Left colon (tissue), 2 donors: ENCODE measurements around the gene STK10. TPM values are rescaled to one million over a fixed set of nuclear protein-coding genes. Genes with fewer than 3 reads are reported as not detected.
"Not testable (repeated sequence)": the region's sequence is repeated elsewhere in the genome, so short reads cannot be mapped to it uniquely, and the experiment has no call there.

ENCODE experiments used
- ATAC-seq: fragments of 200-7000 bp; cut with Tn5 transposase; one replicate; pipeline ENCODE4 v1.9.1; 2020; ENCODE audit warnings: mild to moderate bottlenecking, moderate library complexity
- DNase-seq, 2 donors: peaks; one replicate each; pipeline ENCODE4 v3.0.0-alpha.2; 2020
- intact Hi-C, 2 donors: fragments of 100-400 bp; cut with DNase I in 1 of 2; cut with micrococcal nuclease in 1 of 2; formaldehyde crosslinking; loops; one replicate each; pipeline versions ENCODE4 v1.11.2 to v1.14.0; 2022; cut with DNase I, micrococcal nuclease
- total RNA-seq, 2 donors: library from RNA; stranded (reverse); fragmentation: NEBNext Ultra II Directional; extraction: Animal tissue kit (Norgen Biotek cat#: 25700); gene quantifications; one replicate each; pipeline ENCODE4 v1.2.1, GENCODE V29; 2021
- donor health status: DM: no; HTN: no; CAD: no.
- donor health status: DM: yes; HTN: yes; CAD: no.

STK10 gene
- total RNA-seq, 2 donors from 2014 or later: 32.6 to 35.7 TPM

- ATAC-seq (no peak), DNase-seq (no peak)
- intact Hi-C loops: no loop called here
These were observed 15.0 kb downstream of the STK10 start for GRCh38 chr5:172172912-172173563.

GRCh38 chr5:172171118-172171517, 16.9 kb downstream of the STK10 start:
- ATAC-seq (no peak), DNase-seq (no peak)
- intact Hi-C loops: no loop called here

- ATAC-seq (no peak), DNase-seq (no peak)
- intact Hi-C loops: no loop called here
These were observed 17.7 kb downstream of the STK10 start for GRCh38 chr5:172170251-172170701.

GRCh38 chr5:172169216-172169615, 18.8 kb downstream of the STK10 start:
- no peak for ATAC-seq
- DNase-seq: no peak
- intact Hi-C loops: no loop called here

- ATAC-seq: no peak
- no peak for DNase-seq
- intact Hi-C loops: no loop called here
These were observed 19.7 kb downstream of the STK10 start for GRCh38 chr5:172168311-172168710.

GRCh38 chr5:172167895-172168294, 20.1 kb downstream of the STK10 start:
- DNase-seq (peak in 1 of 2 donors; percentile 48), ATAC-seq (peak; percentile 88)
- intact Hi-C loops: no loop called here

- ATAC-seq (no peak), DNase-seq (no peak)
- intact Hi-C loops: no loop called here
These were observed 21.8 kb downstream of the STK10 start for GRCh38 chr5:172166030-172166826.

GRCh38 chr5:172165465-172165864, 22.6 kb downstream of the STK10 start:
- ATAC-seq: no peak
- intact Hi-C loops: no loop called here
- DNase-seq: no peak

GRCh38 chr5:172164769-172165212, 23.2 kb downstream of the STK10 start:
- ATAC-seq: no peak
- intact Hi-C loops: no loop called here

GRCh38 chr5:172163346-172163745, 24.7 kb downstream of the STK10 start:
- intact Hi-C loops: no loop called here
- ATAC-seq (peak; percentile 27), DNase-seq (no peak)

More at GRCh38 chr5:172164769-172165212, 23.2 kb downstream of the STK10 start:
- no peak for DNase-seq

- ATAC-seq: no peak
- intact Hi-C loops: no loop called here
- DNase-seq: no peak
These were observed 25.1 kb downstream of the STK10 start for GRCh38 chr5:172162987-172163343.

GRCh38 chr5:172162323-172162986, 25.6 kb downstream of the STK10 start:
- DNase-seq (no peak), ATAC-seq (no peak)
- intact Hi-C loops: no loop called here

GRCh38 chr5:172160506-172160905, 27.5 kb downstream of the STK10 start:
- ATAC-seq: no peak
- no peak for DNase-seq
- intact Hi-C loops: no loop called here

- intact Hi-C loops: no loop called here
- DNase-seq (peak in 1 of 2 donors; percentile 8), ATAC-seq (no peak)
These were observed 29.0 kb downstream of the STK10 start for GRCh38 chr5:172159016-172159415.

- intact Hi-C loops: no loop called here
- DNase-seq (no peak), ATAC-seq (no peak)
These were observed 31.5 kb downstream of the STK10 start for GRCh38 chr5:172156541-172156994.

GRCh38 chr5:172155101-172155500, 32.9 kb downstream of the STK10 start:
- DNase-seq, ATAC-seq, intact Hi-C loops: not testable (repeated sequence)

- DNase-seq (no peak), ATAC-seq (no peak)
- intact Hi-C loops: no loop called here
These were observed 34.3 kb downstream of the STK10 start for GRCh38 chr5:172153695-172154094.

GRCh38 chr5:172151661-172152210, 36.3 kb downstream of the STK10 start:
- DNase-seq (no peak), ATAC-seq (no peak)
- intact Hi-C loops: no loop called here
